GM23248 (cell line): ENCODE measurements around the gene MCM9.

Experiments used
- EZH2 ChIP-seq: fragments of 200-600 bp; sonication (generic); IDR thresholded peaks from 2 replicates; pipeline ENCODE4 v1.6.1; 2018; ENCODE audit warnings: antibody characterized with exemption, mild to moderate bottlenecking; ENCODE audit not compliant: insufficient read depth, poor library complexity, severe bottlenecking
- EZH2phosphoT487 ChIP-seq: fragments of 200-600 bp; sonication (generic); IDR thresholded peaks from 2 replicates; pipeline ENCODE4 v1.6.1; 2018; ENCODE audit warnings: antibody characterized with exemption, moderate library complexity, mild to moderate bottlenecking, low read depth; ENCODE audit not compliant: insufficient read depth

GRCh38 chr6:118895261-118895560 lies 39.7 kb downstream of the MCM9 start:
- no peak for TF ChIP-seq EZH2
- TF ChIP-seq EZH2phosphoT487, result no peak
